NCI-H2227 (cell line): ENCODE measurements around the gene SRGAP2.
"Not testable (repeated sequence)": the region's sequence is repeated elsewhere in the genome, so short reads cannot be mapped to it uniquely, and the experiment has no call there.

Experiments
- DNase-seq: peaks from one replicate; lab custom pipeline; 2025; ENCODE audit not compliant: unreplicated experiment; lab: John Stamatoyannopoulos, UW

The SRGAP2 gene

GRCh38 chr1:206203364-206204158, at the start of gene SRGAP2:
Gene SRGAP2, plus strand, starts transcription at chr1:206203541. Its CDS starts 2,430 bp downstream, at chr1:206205971.
- peak; percentile 63 for DNase-seq

- not testable (repeated sequence) for DNase-seq
Measured at GRCh38 chr1:206167350-206168029, 35.9 kb upstream of the SRGAP2 start.

GRCh38 chr1:206169794-206170193, 33.5 kb upstream of the SRGAP2 start:
- DNase-seq = not testable (repeated sequence)

- DNase-seq = not testable (repeated sequence)
Measured at GRCh38 chr1:206173110-206173719, 30.1 kb upstream of the SRGAP2 start.

- DNase-seq = peak; percentile 35
Measured at GRCh38 chr1:206174182-206174868, 29.0 kb upstream of the SRGAP2 start.

- not testable (repeated sequence) for DNase-seq
Measured at GRCh38 chr1:206175459-206176113, 27.8 kb upstream of the SRGAP2 start.

- DNase-seq = not testable (repeated sequence)
Measured at GRCh38 chr1:206176114-206176502, 27.2 kb upstream of the SRGAP2 start.

GRCh38 chr1:206178061-206178989, 25.0 kb upstream of the SRGAP2 start:
- not testable (repeated sequence) for DNase-seq

GRCh38 chr1:206179666-206180065, 23.7 kb upstream of the SRGAP2 start:
- not testable (repeated sequence) for DNase-seq

GRCh38 chr1:206182368-206183317, 20.7 kb upstream of the SRGAP2 start:
- DNase-seq = not testable (repeated sequence)

GRCh38 chr1:206183788-206184187, 19.6 kb upstream of the SRGAP2 start:
- DNase-seq = not testable (repeated sequence)

- DNase-seq = not testable (repeated sequence)
Measured at GRCh38 chr1:206185778-206186177, 17.6 kb upstream of the SRGAP2 start.

- not testable (repeated sequence) for DNase-seq
Measured at GRCh38 chr1:206186826-206187225, 16.5 kb upstream of the SRGAP2 start.

- not testable (repeated sequence) for DNase-seq
Measured at GRCh38 chr1:206195182-206195581, 8.2 kb upstream of the SRGAP2 start.

- DNase-seq = not testable (repeated sequence)
Measured at GRCh38 chr1:206196748-206197424, 6.5 kb upstream of the SRGAP2 start.

GRCh38 chr1:206202789-206203363, 465 bp upstream of the SRGAP2 start, which contains the start of gene FAM72A:
Gene FAM72A, minus strand, starts transcription at chr1:206202839. Its CDS starts 814 bp downstream, at chr1:206202025.
- DNase-seq = peak; percentile 99

GRCh38 chr1:206204159-206204511, 794 bp downstream of the SRGAP2 start:
- not testable (repeated sequence) for DNase-seq
